22Rv1 (cell line): ENCODE measurements around the gene TESK2.

Source experiments
- CTCF ChIP-seq: fragments of 450-650 bp; IDR thresholded peaks from 2 replicates; pipeline ENCODE4 v1.5.1; 2017; ENCODE audit warnings: mild to moderate bottlenecking
- ZFX ChIP-seq: fragments of 450-650 bp; IDR thresholded peaks from 2 replicates; pipeline ENCODE4 v1.6.1; 2017; ENCODE audit warnings: antibody characterized with exemption, borderline replicate concordance

GRCh38 chr1:45444609-45445131 lies 46.3 kb downstream of the TESK2 start:
- no peak for TF ChIP-seq ZFX
- no peak for TF ChIP-seq CTCF
